Astrocyte of the spinal cord (primary cell): ENCODE results near the gene C1R.

Experiments used
- DNase-seq: peaks from one replicate; pipeline ENCODE4 v3.0.0; 2011; ENCODE audit warnings: low read depth, low spot score
- H3K4me3 ChIP-seq: 2 replicates; pipeline ENCODE4 v1.5.1; 2011; ENCODE audit warnings: low read depth, mild to moderate bottlenecking, low read length, moderate library complexity
- in situ Hi-C: cut with HindIII; loops from 2 replicates; pipeline ENCODE4 v1.10.0; 2017; ENCODE audit warnings: low sequenced_read_pairs
- TF ChIP-seq, protein P1 (sequence below): IDR thresholded peaks from 2 replicates; pipeline ENCODE4 v1.5.1; 2012; ENCODE audit warnings: low read depth, mild to moderate bottlenecking, low read length, inconsistent platforms

The C1R gene

DNA sequence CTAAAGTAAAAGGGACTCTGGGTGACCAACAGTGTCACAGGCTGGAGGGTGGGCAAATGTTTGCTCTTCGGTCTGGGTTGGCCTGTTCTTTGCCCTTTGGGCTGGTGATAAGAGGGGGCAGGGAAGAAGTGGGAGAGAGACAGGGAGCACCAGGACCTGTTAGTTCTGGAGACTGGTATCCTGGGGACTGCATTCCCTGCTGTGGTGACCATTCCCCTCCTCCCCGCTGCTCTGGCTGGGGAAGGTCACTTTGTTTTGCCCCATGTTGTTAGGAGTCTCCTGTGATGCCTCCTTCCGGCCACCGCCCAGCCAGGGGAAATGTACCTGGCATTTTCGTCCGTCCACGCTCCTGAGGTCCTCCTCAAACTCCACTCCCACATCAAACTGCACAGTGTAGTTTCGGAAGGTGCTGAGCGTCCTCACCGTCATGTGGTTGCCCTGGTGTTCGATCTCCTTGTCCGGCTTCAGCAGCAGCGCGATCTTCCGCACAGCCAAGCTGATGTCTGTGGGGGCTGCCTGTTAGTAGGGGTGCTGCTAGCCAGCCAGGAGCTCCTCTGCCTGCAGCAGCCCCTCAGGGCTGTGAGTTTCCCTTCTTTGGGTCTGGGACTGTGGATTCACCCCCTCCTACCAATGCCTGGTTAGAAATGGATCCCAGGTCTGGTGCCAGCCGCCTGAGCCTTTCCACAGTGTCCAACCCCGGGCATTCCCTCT, 35.8 kb upstream of the C1R start:
- DNase-seq: no peak
- TF ChIP-seq, protein P1, sequence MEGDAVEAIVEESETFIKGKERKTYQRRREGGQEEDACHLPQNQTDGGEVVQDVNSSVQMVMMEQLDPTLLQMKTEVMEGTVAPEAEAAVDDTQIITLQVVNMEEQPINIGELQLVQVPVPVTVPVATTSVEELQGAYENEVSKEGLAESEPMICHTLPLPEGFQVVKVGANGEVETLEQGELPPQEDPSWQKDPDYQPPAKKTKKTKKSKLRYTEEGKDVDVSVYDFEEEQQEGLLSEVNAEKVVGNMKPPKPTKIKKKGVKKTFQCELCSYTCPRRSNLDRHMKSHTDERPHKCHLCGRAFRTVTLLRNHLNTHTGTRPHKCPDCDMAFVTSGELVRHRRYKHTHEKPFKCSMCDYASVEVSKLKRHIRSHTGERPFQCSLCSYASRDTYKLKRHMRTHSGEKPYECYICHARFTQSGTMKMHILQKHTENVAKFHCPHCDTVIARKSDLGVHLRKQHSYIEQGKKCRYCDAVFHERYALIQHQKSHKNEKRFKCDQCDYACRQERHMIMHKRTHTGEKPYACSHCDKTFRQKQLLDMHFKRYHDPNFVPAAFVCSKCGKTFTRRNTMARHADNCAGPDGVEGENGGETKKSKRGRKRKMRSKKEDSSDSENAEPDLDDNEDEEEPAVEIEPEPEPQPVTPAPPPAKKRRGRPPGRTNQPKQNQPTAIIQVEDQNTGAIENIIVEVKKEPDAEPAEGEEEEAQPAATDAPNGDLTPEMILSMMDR: no peak
- no peak overlapping the region for H3K4me3 ChIP-seq
- in situ Hi-C loops: no loop called here

DNA sequence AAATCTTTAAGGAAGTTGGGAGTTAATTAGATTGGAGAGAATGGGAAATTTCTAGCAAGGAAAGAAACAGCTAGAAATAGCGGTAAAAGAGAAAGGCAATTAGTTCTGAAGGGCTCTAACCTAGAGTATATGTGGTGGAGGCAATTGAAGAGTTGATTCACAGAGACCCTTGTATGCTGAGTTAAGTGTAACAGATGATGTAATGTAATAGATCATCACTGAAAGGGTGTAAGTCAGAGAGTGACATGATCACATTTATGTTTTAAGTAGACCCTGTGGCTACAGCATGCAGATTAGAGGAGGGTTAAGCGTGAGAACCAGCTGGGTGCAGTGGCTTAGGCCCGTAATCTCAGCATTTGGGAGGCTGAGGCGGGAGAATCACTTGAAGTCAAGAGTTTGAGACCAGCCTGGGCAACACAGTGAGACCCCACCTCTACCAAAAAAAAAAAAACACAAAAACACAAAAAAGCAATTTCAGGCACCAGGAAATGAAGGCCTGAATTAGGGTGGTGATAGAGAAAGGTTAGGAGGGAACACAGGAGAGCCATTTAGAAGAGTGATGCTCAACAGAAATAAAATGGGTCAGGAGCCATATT, 33.5 kb upstream of the C1R start:
- H3K4me3 ChIP-seq: no peak overlapping the region
- TF ChIP-seq, protein P1: no peak
- in situ Hi-C loops: no loop called here
- no peak for DNase-seq

DNA sequence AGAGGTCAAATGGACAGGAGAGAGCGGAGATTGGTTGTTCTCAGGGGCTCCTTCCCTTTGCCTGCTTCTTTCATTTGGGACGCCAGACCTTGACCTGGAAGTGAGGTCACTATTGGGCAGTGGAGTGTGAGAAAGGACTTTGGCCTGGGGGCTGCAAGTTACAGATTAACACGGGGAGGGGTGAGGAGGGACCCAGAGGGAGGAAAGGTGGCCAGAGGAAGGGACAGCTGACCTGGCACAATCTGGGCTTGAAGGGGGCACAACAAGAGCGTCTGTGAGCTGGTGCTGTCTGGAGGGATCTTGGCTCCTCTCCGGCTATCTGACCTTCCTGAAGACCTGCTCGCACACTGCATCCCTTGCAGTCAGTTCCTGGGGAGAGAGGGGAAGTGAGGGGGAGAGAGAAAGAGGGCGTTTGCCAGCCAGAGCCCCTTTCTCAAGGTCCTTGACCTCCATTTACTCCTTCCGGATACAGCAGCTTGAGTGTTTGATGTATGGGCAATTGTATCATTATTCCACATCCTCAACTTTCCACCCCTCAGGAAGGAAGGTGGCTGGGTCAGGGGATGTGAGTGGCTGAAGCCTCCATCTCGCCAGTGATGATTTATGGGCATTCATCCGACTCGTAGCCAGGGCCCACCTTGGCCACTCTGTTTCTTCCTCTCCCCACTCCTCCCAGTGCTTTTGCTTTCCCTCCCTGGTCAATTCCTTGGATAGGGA, 31.7 kb upstream of the C1R start:
- no peak for DNase-seq
- TF ChIP-seq, protein P1: no peak
- no peak overlapping the region for H3K4me3 ChIP-seq
- in situ Hi-C loops: no loop called here

DNA sequence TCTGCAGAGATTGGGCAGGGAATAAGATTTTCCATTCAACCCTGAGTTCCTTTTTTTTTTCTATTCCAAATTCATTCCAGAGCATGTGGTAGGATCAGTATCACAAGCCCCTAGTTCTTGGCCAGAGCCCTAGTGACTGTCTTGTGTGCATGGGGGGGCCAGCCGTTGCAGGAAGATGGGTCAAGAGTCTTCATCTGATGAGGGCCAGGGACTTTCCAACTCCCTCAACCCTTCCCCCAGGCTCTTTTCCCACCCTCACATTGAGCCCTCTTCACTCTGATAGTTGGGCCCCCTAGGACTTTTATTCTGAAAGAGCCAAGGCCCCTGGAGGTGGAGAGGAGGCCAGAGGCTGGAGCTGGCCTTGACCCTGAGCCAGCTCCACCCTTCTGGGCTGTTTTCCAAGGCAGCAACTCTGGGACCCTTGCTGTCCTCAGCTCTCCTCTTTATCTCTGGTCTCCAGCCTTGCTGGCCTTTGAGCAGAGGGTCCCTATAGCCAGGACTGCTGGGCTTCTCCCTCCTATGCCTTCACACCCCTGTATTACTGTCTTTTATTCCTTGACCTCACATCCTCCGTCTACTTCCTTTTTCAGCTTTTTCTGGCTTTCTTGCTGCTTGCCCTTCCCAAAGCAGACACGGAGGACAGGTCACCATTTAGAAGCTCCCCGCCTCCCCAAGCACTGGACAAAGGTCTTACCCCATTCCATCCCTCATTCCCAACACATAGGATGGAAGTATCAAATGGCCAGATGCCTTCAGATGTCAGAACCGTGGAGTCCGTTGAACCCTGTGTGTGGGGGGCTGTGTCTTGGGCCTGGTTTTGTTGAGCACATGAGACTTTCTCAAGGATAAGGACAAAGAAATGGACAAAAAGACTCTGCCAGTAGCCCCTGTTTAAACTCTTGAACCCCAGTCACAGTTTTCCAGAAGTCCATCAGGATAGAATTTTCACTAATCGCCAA, 30.8 kb upstream of the C1R start:
- in situ Hi-C loops: no loop called here

DNA sequence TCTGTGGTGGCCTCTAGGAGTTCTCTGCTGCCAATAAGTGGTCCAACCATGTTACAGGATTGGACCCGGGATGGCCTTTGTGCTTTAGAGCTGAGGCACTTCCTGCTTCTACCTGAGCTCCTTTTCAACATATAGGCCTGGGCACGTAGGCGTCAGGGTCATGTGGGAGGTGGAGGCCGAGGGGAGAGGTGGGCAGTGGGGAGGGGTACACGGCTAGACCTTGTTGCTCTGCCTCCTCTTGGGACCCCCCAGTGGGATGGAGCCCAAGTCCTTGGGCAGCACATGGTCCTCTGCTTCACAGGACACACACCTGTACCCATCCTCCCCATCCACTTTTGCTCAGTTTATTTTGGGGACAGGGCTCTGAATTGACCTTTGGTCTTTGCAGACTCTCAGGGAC, 29.1 kb upstream of the C1R start:
- no peak for DNase-seq
- TF ChIP-seq, protein P1: no peak
- in situ Hi-C loops: no loop called here

More for the DNA sequence above, 30.8 kb upstream of the C1R start:
- no peak overlapping the region for H3K4me3 ChIP-seq
- TF ChIP-seq, protein P1: no peak
- DNase-seq: no peak

DNA sequence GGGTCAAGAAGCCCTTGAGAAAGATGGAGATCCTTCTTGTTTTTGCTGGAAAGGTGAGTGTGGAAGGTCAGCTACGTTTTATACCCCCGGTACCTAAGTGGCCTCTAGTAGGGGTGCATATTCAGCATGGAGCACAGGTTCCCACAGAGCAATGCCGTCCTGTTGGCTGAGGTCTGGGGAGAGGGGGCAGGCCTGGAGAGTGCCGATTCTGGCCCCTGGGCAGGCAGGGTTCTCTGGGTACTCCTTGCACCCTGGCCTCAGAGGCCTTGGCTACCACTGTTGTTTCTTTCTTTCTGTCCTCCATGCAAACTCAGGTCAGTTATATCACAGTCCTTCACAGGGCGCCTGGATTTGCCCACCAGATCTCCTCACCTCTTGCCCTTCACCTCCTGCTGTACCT, 27.9 kb upstream of the C1R start:
- DNase-seq: no peak
- in situ Hi-C loops: no loop called here
- TF ChIP-seq, protein P1: no peak

More for the DNA sequence above, 29.1 kb upstream of the C1R start:
- no peak overlapping the region for H3K4me3 ChIP-seq

More for the DNA sequence above, 27.9 kb upstream of the C1R start:
- no peak overlapping the region for H3K4me3 ChIP-seq
